Breast epithelium (tissue), 4 donors: ENCODE measurements around the gene SRPRB. TPM values are rescaled to one million over a fixed set of nuclear protein-coding genes. Genes with fewer than 3 reads are reported as not detected.

Source experiments
- DNase-seq, 2 donors: peaks; one replicate each; pipeline ENCODE4 v3.0.0-alpha.2; 2019; ENCODE audit warnings: low spot score in 2 of 2
- H3K27ac ChIP-seq, 2 donors: fragments of 200-600 bp; sonication (generic) in 1 of 2; one replicate each; pipeline ENCODE4 v1.5.1; 2016 to 2019; ENCODE audit warnings: mild to moderate bottlenecking in 1 of 2
- H3K27me3 ChIP-seq, 2 donors: fragments of 200-600 bp; sonication (generic) in 1 of 2; one replicate each; pipeline versions ENCODE4 v1.5.1 to v1.6.0; 2017 to 2019; ENCODE audit warnings: control low read depth in 1 of 2, mild to moderate bottlenecking in 1 of 2
- H3K36me3 ChIP-seq: fragments of 200-600 bp; one replicate; pipeline ENCODE4 v1.5.1; 2019
- H3K4me1 ChIP-seq, 2 donors: fragments of 200-600 bp; sonication (generic); one replicate each; pipeline ENCODE4 v1.5.1; 2016 to 2019; ENCODE audit warnings: control low read depth in 1 of 2
- H3K4me3 ChIP-seq, 3 donors: fragments of 200-600 bp; sonication (generic); 1 replicate in 2 of 3; 2 replicates in 1 of 3; pipeline ENCODE4 v1.5.1; 2016 to 2019; ENCODE audit warnings: mild to moderate bottlenecking in 3 of 3, moderate library complexity in 2 of 3
- H3K9me3 ChIP-seq, 2 donors: fragments of 200-600 bp; sonication (generic) in 1 of 2; one replicate each; pipeline ENCODE4 v1.5.1; 2016 to 2019; ENCODE audit warnings: control low read depth in 1 of 2
- POLR2A ChIP-seq: fragments of 450-650 bp; IDR thresholded peaks from one replicate; pipeline ENCODE4 v1.6.1; 2016; ENCODE audit warnings: antibody characterized with exemption, mild to moderate bottlenecking, moderate library complexity
- POLR2AphosphoS5 ChIP-seq, 3 donors: sonication (generic); formaldehyde crosslinking; IDR thresholded peaks; one replicate each; pipeline ENCODE4 v1.6.1; 2017; ENCODE audit warnings: antibody characterized with exemption in 3 of 3
- intact Hi-C: fragments of 100-400 bp; cut with DNase I; formaldehyde crosslinking; loops from one replicate; pipeline ENCODE4 v1.15.1; 2023; ENCODE audit warnings: low total_unique reads
- total RNA-seq, 3 donors: library from RNA; depleted of rRNA; stranded (reverse); fragments of >200 nt; gene quantifications; one replicate each; pipeline ENCODE4 v1.1.0, GENCODE V29; 2016
- TF ChIP-seq, protein P1 (sequence below), 3 donors: fragments of 450-650 bp; IDR thresholded peaks; one replicate each; pipeline ENCODE4 v1.5.1; 2016 to 2017; ENCODE audit warnings: antibody characterized with exemption in 3 of 3, mild to moderate bottlenecking in 3 of 3, moderate library complexity in 3 of 3

The SRPRB gene, protein sequence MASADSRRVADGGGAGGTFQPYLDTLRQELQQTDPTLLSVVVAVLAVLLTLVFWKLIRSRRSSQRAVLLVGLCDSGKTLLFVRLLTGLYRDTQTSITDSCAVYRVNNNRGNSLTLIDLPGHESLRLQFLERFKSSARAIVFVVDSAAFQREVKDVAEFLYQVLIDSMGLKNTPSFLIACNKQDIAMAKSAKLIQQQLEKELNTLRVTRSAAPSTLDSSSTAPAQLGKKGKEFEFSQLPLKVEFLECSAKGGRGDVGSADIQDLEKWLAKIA
- 10 to 100 TPM; 17.1 to 35.1 (median 28.4) TPM for total RNA-seq

DNA sequence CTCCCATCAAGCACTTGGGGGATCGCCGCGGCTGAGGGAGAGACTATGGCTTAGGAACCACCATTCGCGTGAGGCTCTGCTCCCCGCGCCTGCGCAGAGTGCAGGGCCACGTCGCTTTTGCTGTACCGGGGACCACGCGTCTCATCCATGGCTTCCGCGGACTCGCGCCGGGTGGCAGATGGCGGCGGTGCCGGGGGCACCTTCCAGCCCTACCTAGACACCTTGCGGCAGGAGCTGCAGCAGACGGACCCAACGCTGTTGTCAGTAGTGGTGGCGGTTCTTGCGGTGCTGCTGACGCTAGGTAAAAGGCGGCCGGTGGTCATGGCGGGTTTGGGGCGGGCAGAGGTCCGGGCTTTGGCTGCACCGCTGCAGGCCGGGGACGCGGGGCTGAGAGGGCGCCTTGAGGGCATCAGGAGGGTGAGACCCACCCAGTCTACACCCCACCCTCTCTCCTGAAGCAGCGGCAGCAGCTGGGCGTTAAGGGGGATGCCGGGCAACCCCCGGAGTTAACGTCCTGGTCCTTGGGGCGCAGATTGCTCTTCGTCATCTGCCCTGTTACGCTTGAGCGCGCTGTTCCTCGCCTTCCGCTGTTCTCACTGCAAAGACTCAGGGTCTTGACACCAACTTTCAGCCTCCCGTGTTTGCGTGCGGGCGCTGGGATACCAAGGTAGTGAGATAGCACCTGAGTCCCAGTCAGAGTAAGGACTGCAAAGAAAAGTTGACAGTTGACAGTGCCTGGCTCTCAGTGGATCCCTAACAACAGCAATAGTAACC, at the start of gene SRPRB:
Gene SRPRB (plus strand): TSS at position 114 of the 774 bp plus-strand sequence. CDS start 34 bp downstream, at position 148.
- peak in 2 of 3 donors; percentile 49 to 53 for TF ChIP-seq POLR2AphosphoS5 (IDR thresholded peaks at IDR 0.05)
- TF ChIP-seq POLR2A, result no peak
- TF ChIP-seq, protein P1, sequence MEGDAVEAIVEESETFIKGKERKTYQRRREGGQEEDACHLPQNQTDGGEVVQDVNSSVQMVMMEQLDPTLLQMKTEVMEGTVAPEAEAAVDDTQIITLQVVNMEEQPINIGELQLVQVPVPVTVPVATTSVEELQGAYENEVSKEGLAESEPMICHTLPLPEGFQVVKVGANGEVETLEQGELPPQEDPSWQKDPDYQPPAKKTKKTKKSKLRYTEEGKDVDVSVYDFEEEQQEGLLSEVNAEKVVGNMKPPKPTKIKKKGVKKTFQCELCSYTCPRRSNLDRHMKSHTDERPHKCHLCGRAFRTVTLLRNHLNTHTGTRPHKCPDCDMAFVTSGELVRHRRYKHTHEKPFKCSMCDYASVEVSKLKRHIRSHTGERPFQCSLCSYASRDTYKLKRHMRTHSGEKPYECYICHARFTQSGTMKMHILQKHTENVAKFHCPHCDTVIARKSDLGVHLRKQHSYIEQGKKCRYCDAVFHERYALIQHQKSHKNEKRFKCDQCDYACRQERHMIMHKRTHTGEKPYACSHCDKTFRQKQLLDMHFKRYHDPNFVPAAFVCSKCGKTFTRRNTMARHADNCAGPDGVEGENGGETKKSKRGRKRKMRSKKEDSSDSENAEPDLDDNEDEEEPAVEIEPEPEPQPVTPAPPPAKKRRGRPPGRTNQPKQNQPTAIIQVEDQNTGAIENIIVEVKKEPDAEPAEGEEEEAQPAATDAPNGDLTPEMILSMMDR (IDR thresholded peaks at IDR 0.05), result no peak
- H3K27me3 ChIP-seq, result no peaks in the 10 kb centered on the region
- no peaks in the 10 kb centered on the region for H3K36me3 ChIP-seq
- peaks cover 0 to 6% of the 10 kb centered on the region in 2 donors for H3K4me1 ChIP-seq
- intact Hi-C loops, result no loop called here
- peak within 1 kb of the TSS; percentile 54 to 67 for H3K27ac ChIP-seq
- peak; percentile 87 to 88 for DNase-seq
- H3K4me3 ChIP-seq, result peak within 1 kb of the TSS; percentile 78 to 93 (median 90)
- H3K9me3 ChIP-seq, result no peaks in the 10 kb centered on the region

DNA sequence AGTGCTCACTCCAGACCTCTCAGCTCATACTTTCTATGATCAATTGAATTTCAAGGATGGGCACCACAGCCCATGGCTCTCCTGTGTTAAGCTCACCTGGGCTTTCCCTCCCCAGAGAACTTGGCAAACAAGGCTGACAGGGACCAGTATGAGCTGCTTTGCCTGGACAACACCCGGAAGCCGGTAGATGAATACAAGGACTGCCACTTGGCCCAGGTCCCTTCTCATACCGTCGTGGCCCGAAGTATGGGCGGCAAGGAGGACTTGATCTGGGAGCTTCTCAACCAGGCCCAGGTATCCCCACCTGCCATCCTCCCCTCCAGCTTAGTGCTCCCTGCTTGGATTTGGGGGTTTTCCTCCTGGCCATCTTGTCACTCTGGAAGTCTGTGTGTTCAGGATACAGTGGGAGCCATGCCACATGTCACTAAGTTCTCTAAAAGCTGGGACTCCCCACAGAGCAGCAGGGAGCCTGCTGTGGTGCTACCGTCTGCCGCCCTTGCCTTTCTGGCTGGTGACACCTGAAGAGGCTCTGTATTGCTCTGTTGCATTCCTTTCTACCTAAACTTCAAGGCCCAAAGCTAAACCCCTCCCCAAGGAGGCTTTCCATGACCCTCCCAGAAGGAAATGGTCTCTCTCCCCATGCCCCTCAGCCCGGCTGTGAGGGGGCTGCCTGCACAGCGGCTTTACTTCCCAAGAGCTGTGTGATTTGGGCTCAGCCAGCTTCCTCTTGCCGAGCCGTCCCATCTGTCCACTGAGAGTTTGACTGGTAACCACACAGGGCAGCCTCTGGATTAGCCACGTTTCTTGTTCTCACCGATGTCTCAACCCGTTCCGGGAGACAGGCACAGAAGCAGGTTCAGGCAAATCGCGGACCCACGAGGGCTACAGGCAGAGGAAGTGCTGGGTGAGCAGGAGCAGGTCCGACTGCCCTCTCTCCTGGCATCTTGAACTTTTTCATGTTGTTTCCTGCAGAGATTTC, 48.6 kb upstream of the SRPRB start:
- H3K4me1 ChIP-seq, result no peaks in the 10 kb centered on the region
- no peaks in the 10 kb centered on the region for H3K9me3 ChIP-seq
- H3K27ac ChIP-seq, result peak overlapping the region in 1 of 2 donors; percentile 60
- TF ChIP-seq POLR2A (no peak), POLR2AphosphoS5 (IDR thresholded peaks at IDR 0.05) (no peak)
- TF ChIP-seq, protein P1 (IDR thresholded peaks at IDR 0.05), result no peak
- H3K4me3 ChIP-seq, result no peak overlapping the region
- no peaks in the 10 kb centered on the region for H3K27me3 ChIP-seq
- no peaks in the 10 kb centered on the region for H3K36me3 ChIP-seq
- intact Hi-C loops, result no loop called here
- no peak for DNase-seq

DNA sequence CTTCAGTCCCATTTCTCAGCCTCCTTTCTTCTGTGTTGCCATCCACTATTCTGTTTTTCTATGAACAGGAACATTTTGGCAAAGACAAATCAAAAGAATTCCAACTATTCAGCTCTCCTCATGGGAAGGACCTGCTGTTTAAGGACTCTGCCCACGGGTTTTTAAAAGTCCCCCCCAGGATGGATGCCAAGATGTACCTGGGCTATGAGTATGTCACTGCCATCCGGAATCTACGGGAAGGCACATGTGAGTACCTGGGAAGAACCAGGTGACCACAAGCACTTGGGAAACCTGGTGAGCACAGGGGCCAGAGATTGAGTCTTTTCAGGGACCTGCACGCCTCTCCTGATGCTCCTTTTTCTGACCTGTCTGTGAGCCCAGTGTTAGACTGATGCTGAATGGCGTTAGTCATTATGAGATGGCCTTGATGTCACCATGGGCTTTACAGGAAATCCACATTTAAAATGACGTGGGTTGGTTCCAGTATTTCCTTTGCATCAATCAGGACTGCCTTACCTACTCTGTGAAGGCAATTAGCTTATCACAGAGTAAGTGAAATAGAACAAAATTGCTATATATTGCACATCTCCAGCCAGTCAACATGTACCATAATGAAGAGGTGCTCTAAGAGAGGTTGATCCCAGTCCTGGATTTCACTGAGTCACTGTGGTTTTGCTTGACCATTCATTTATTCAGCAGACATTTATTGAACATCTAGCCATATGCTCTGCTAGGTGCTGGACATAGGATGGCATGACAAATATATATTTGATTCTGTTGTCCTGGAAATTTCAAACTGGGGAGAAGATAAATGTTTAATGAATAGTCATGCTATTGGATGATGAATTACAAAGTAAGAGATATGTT, 47.7 kb upstream of the SRPRB start:
- intact Hi-C loops, result no loop called here

DNA sequence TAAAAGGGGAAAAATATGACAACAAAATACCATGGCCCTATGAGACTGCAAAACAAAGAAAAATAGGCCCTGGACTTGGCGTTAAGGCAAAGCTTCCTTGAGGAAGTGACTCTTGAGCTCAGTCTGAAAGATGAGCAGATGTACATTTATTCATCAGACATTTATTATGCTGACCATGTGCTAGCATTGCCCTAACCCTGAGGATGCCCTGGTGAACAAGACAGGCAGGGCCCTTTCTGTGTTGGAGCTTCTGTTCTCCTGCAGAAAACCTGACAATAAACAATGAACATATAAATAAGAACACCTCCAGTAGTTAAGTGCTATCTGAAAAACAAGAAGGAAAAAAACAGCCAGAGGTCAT, 47.1 kb upstream of the SRPRB start:
- no peaks in the 10 kb centered on the region for H3K4me1 ChIP-seq
- DNase-seq, result no peak
- TF ChIP-seq, protein P1 (IDR thresholded peaks at IDR 0.05), result no peak
- TF ChIP-seq POLR2AphosphoS5 (IDR thresholded peaks at IDR 0.05) (no peak), POLR2A (no peak)

More for the DNA sequence above, 47.7 kb upstream of the SRPRB start:
- Histone ChIP-seq H3K4me3 (no peak overlapping the region), H3K4me1 (no peaks in the 10 kb centered on the region), H3K27me3 (no peaks in the 10 kb centered on the region), H3K27ac (peak overlapping the region in 1 of 2 donors; percentile 60), H3K36me3 (no peaks in the 10 kb centered on the region), H3K9me3 (no peaks in the 10 kb centered on the region)
- TF ChIP-seq, protein P1 (IDR thresholded peaks at IDR 0.05), result no peak
- TF ChIP-seq POLR2AphosphoS5 (IDR thresholded peaks at IDR 0.05) (no peak), POLR2A (no peak)
- DNase-seq, result no peak

More for the DNA sequence above, 47.1 kb upstream of the SRPRB start:
- no peak overlapping the region for H3K4me3 ChIP-seq
- no peaks in the 10 kb centered on the region for H3K9me3 ChIP-seq
- no peaks in the 10 kb centered on the region for H3K27me3 ChIP-seq
- H3K27ac ChIP-seq, result no peak overlapping the region
- intact Hi-C loops, result no loop called here
- H3K36me3 ChIP-seq, result no peaks in the 10 kb centered on the region
